HepG2 (cell line): ENCODE measurements around the gene CBX5. TPM values are rescaled to one million over a fixed set of nuclear protein-coding genes. Genes with fewer than 3 reads are reported as not detected.
A peak's percentile ranks its signal among the peaks of the same experiment; 100 is the strongest.

Experiments used
- ADNP ChIP-seq: sonication (generic); formaldehyde crosslinking; IDR thresholded peaks from 2 replicates; pipeline ENCODE4 v1.4.0; 2020; ENCODE audit warnings: missing genetic modification reagents
- ARNT2 ChIP-seq: sonication (generic); formaldehyde crosslinking; IDR thresholded peaks from 2 replicates; pipeline ENCODE4 v1.8.0; 2022; ENCODE audit warnings: mild to moderate bottlenecking, low read depth, missing genetic modification reagents, moderate library complexity
- BRF2 ChIP-seq: sonication (generic); formaldehyde crosslinking; IDR thresholded peaks from 2 replicates; pipeline ENCODE4 v1.8.1; 2022; ENCODE audit warnings: mild to moderate bottlenecking, missing genetic modification reagents
- CBX1 ChIP-seq: IDR thresholded peaks from one replicate; pipeline ENCODE4 v1.6.1; 2016; ENCODE audit warnings: antibody characterized with exemption, low read depth
- DZIP1 ChIP-seq: sonication (generic); formaldehyde crosslinking; IDR thresholded peaks from 2 replicates; pipeline ENCODE4 v1.5.0; 2020; ENCODE audit warnings: mild to moderate bottlenecking, missing genetic modification reagents
- GPBP1L1 ChIP-seq: sonication (generic); formaldehyde crosslinking; IDR thresholded peaks from 2 replicates; pipeline ENCODE4 v1.5.0; 2020; ENCODE audit warnings: mild to moderate bottlenecking, missing genetic modification reagents
- HDAC6 ChIP-seq: fragments of 200-600 bp; sonication (generic); IDR thresholded peaks from 2 replicates; pipeline ENCODE4 v1.7.0; 2017; ENCODE audit warnings: mild to moderate bottlenecking, antibody characterized with exemption, low read length, low read depth
- MED13 ChIP-seq: sonication (generic); formaldehyde crosslinking; IDR thresholded peaks from 2 replicates; pipeline ENCODE4 v1.5.0; 2020; ENCODE audit warnings: missing genetic modification reagents
- PPARG ChIP-seq: conservative IDR thresholded peaks from 2 replicates; pipeline ENCODE4 v1.6.1; 2016; ENCODE audit warnings: missing biosample characterization, missing genetic modification reagents
- RELA ChIP-seq: sonication (generic); formaldehyde crosslinking; IDR thresholded peaks from 2 replicates; pipeline ENCODE4 v1.4.0; 2020; ENCODE audit warnings: missing genetic modification reagents
- SMAD3 ChIP-seq: sonication (generic); formaldehyde crosslinking; IDR thresholded peaks from 2 replicates; pipeline ENCODE4 v1.4.0; 2020; ENCODE audit warnings: missing genetic modification reagents
- THAP8 ChIP-seq: sonication (generic); formaldehyde crosslinking; IDR thresholded peaks from 2 replicates; pipeline ENCODE4 v1.5.1; 2020; ENCODE audit warnings: missing genetic modification reagents, mild to moderate bottlenecking, borderline replicate concordance
- TRAFD1 ChIP-seq: sonication (generic); formaldehyde crosslinking; IDR thresholded peaks from 2 replicates; pipeline ENCODE4 v1.5.1; 2020; ENCODE audit warnings: missing genetic modification reagents, mild to moderate bottlenecking, borderline replicate concordance
- ZNF20 ChIP-seq: sonication (generic); formaldehyde crosslinking; IDR thresholded peaks from 2 replicates; pipeline ENCODE4 v1.4.0; 2020; ENCODE audit warnings: mild to moderate bottlenecking, moderate library complexity, missing genetic modification reagents
- ZNF430 ChIP-seq: sonication (generic); formaldehyde crosslinking; IDR thresholded peaks from 2 replicates; pipeline ENCODE4 v1.9.0; 2021; ENCODE audit warnings: mild to moderate bottlenecking, missing genetic modification reagents
- ZNF451 ChIP-seq: sonication (generic); formaldehyde crosslinking; IDR thresholded peaks from 2 replicates; pipeline ENCODE4 v1.5.0; 2020; ENCODE audit warnings: mild to moderate bottlenecking, missing genetic modification reagents
- ZNF512B ChIP-seq: sonication (generic); formaldehyde crosslinking; IDR thresholded peaks from 2 replicates; pipeline ENCODE4 v1.5.1; 2020; ENCODE audit warnings: missing genetic modification reagents, mild to moderate bottlenecking, borderline replicate concordance
- ZNF572 ChIP-seq: sonication (generic); formaldehyde crosslinking; IDR thresholded peaks from 2 replicates; pipeline ENCODE4 v1.5.1; 2020; ENCODE audit warnings: mild to moderate bottlenecking, missing genetic modification reagents
- polyA plus RNA-seq, 8 experiments: library from polyadenylated mRNA; depleted of rRNA in 3 of 8; stranded (reverse) in 7 of 8; unstranded in 1 of 8; fragments of >200 nt; fragmentation: Illumina TruSeq in 4 of 8; extraction: Trizol in 4 of 8; gene quantifications; 2 replicates each; pipeline versions ENCODE4 v1.2.1 to v1.2.3, GENCODE V29; 2011 to 2016; ENCODE audit warnings: low read depth in 4 of 8, missing spikeins in 1 of 8, mixed read lengths in 1 of 8; ENCODE audit not compliant: insufficient read depth in 1 of 8
- total RNA-seq, 5 experiments: library from RNA; depleted of rRNA; stranded (reverse); fragments of >200 nt; fragmentation: Illumina TruSeq; extraction: Trizol; gene quantifications; 2 replicates each; pipeline ENCODE4 v1.2.3, GENCODE V29; 2016; ENCODE audit warnings: low read depth in 1 of 5

CBX5 gene
- total and polyA plus RNA-seq, 2 of the 13 experiments (the other 11 are each of a cell fraction or from before 2014, with no cell fraction given), result 16.0 to 22.2 TPM

GRCh38 chr12:54279632-54280467 is at the start of gene CBX5 (continued):
- TF ChIP-seq GPBP1L1 (CRISPR knock-in tag) (no peak), ADNP (CRISPR knock-in tag) (no peak), SMAD3 (peak; percentile 74), BRF2 (CRISPR knock-in tag) (peak; percentile 89; the same call in 1 of the 2 replicates), ZNF572 (peak; percentile 82; the same call in 1 of the 2 replicates), ZNF451 (CRISPR knock-in tag) (0 out of 2 replicates have a peak, but pooled peaks have one; percentile 32), ARNT2 (no peak; the same call in 1 of the 2 replicates), ZNF430 (CRISPR knock-in tag) (no peak), CBX1 (peak; percentile 63), ZNF512B (CRISPR knock-in tag) (no peak), ZNF20 (CRISPR knock-in tag) (no peak), TRAFD1 (no peak), DZIP1 (CRISPR knock-in tag) (no peak), MED13 (CRISPR knock-in tag) (0 out of 2 replicates have a peak, but pooled peaks have one; percentile 76), PPARG (CRISPR knock-in tag) (peak; percentile 29; the same call in 1 of the 2 replicates), HDAC6 (no peak), RELA (CRISPR knock-in tag) (peak; percentile 69; the same call in 1 of the 2 replicates), THAP8 (CRISPR knock-in tag) (no peak)
